Measurements from ENCODE around the gene ERH.

Gene ERH

GRCh38 chr14:69344171-69344570 is 53.9 kb downstream of the ERH start:
- no peak overlapping the region for H3K4me3 ChIP-seq (replicated peaks in 1 of 2; ENCODE audit: low read depth in 2 of 2, low read length in 2 of 2)
- DNase-seq (ENCODE audit: low read depth in 2 of 2): no peak
- no peak for TF ChIP-seq CTCF (IDR thresholded peaks at IDR 0.05; ENCODE audit: low read depth, low read length)

DNA sequence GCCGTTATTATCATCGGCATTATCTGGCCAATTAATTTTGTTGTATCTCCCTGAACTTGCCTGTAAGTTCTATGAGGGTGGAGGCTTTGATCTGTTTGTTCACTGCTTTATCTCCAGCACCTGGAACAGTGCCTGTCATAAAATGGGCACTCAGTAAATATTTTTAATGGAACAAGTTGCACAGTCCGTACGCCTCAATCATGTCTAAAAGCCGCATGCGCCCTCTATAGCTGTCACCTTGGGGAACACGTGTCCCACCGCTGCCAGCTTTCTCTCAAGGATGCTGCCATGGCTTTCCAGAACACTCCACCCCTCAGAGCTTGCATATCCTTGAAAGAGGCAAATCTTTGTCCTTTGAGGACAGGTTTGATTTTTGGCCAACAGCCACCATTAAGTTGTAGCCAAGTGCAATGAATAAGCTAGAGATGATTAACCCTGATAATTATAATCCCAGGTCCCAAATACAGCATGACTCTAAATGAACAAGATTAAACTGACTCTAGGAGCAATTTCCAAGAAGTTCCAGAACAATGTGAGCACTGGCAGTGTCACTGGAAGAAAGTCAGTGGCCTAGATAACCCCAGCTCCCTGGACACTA is 55.1 kb downstream of the ERH start:
- no peak for DNase-seq (ENCODE audit: low read depth in 2 of 2)
- no peak for TF ChIP-seq CTCF (IDR thresholded peaks at IDR 0.05; ENCODE audit: low read depth, low read length)
- H3K4me3 ChIP-seq (replicated peaks in 1 of 2; ENCODE audit: low read depth in 2 of 2, low read length in 2 of 2): no peak overlapping the region

DNA sequence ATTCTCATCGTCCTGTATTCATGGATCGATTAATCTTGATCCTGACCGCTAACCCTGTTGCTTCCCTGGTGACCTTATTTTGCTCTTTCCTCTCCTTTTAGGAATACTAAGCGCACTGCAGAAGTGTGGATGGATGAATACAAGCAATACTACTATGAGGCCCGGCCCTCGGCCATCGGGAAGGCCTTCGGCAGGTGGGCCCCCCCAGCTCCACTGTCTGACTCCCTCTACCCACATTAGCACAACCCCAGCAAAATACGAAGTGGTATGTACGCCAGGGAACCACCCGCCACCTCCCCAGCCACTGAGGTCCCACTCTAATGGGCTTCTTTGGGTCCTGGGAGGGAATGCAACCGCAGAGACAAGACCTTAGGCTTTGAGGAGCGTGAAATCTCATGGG is 58.7 kb downstream of the ERH start:
- H3K4me3 ChIP-seq (replicated peaks in 1 of 2; ENCODE audit: low read depth in 2 of 2, low read length in 2 of 2): no peak overlapping the region
- no peak for TF ChIP-seq CTCF (IDR thresholded peaks at IDR 0.05; ENCODE audit: low read depth, low read length)

GRCh38 chr14:69337984-69338383 is 60.1 kb downstream of the ERH start:
- no peak for DNase-seq (ENCODE audit: low read depth in 2 of 2)
- TF ChIP-seq CTCF (IDR thresholded peaks at IDR 0.05; ENCODE audit: low read depth, low read length): no peak
- H3K4me3 ChIP-seq (replicated peaks in 1 of 2; ENCODE audit: low read depth in 2 of 2, low read length in 2 of 2): no peak overlapping the region

More for the DNA sequence above, 58.7 kb downstream of the ERH start:
- no peak for DNase-seq (ENCODE audit: low read depth in 2 of 2)

DNA sequence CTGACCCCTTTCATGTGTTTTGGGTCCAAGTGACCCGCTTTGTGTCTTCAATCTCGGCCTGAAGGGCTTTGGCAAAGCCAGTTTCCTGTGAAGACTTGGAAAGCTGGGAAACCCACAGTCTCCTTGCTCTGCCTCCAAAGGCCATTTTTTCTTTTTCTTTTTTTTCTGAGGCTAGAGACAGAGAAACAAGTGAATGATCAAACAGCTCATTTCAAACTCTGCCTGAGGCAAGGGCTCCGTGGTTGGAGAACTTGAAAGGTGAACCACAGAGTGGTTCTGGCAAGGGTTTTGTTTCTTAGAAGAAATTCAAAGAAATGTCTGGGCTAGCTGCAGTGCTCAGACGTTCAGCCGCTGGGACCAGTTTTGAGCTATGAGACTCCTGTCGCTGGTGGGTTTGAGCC is 62.7 kb downstream of the ERH start:
- no peak overlapping the region for H3K4me3 ChIP-seq (replicated peaks in 1 of 2; ENCODE audit: low read depth in 2 of 2, low read length in 2 of 2)
- TF ChIP-seq CTCF (IDR thresholded peaks at IDR 0.05; ENCODE audit: low read depth, low read length): no peak
- no peak for DNase-seq (ENCODE audit: low read depth in 2 of 2)

DNA sequence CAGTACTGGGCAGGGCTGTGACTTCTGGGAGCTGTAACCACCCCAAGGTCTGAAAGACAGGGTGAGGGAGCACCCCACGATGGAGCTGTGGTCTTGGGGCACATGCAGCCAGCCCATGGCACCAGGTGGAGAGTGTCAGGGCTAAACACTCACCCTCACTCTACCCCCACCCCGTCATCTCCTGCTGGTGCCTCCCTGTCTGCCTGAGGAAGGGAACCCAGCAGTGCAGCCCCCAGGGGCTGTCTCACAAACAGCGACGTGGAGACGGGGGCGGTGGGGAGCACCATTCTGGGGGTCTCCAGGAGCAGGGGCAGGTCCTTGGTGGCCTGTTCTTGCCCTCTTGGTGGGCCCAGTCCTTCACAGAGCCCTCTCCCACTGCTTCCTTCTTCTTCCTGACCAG is 63.5 kb downstream of the ERH start:
- DNase-seq (ENCODE audit: low read depth in 2 of 2): no peak
- TF ChIP-seq CTCF (IDR thresholded peaks at IDR 0.05; ENCODE audit: low read depth, low read length): no peak
- H3K4me3 ChIP-seq (replicated peaks in 1 of 2; ENCODE audit: low read depth in 2 of 2, low read length in 2 of 2): no peak overlapping the region

- no peak for DNase-seq (ENCODE audit: low read depth in 2 of 2)
- TF ChIP-seq CTCF (IDR thresholded peaks at IDR 0.05; ENCODE audit: low read depth, low read length): no peak
- H3K4me3 ChIP-seq (replicated peaks in 1 of 2; ENCODE audit: low read depth in 2 of 2, low read length in 2 of 2): no peak overlapping the region
These were observed 64.2 kb downstream of the ERH start for GRCh38 chr14:69333791-69334337.

All from cardiac fibroblast (primary cell).